Stimulated activated CD8-positive, alpha-beta memory T cell treated with anti-CD3 and anti-CD28 coated beads, Interleukin-4, amount 100 ng/mL, for 48 hours (primary cell): ENCODE measurements around the gene SPSB4.

Experiments
- DNase-seq: peaks from one replicate; pipeline ENCODE4 v3.0.0-alpha.2; 2020

The SPSB4 gene

GRCh38 chr3:141167681-141168080 lies 116.5 kb downstream of the SPSB4 start:
- no peak for DNase-seq

- DNase-seq: no peak
These were observed 119.6 kb downstream of the SPSB4 start for GRCh38 chr3:141170678-141171295.

- no peak for DNase-seq
These were observed 123.5 kb downstream of the SPSB4 start for GRCh38 chr3:141174674-141175073.

- no peak for DNase-seq
These were observed 125.6 kb downstream of the SPSB4 start for GRCh38 chr3:141176775-141177174.

GRCh38 chr3:141178026-141178425 lies 126.9 kb downstream of the SPSB4 start:
- DNase-seq: no peak

GRCh38 chr3:141178551-141178950 lies 127.4 kb downstream of the SPSB4 start:
- DNase-seq: no peak

GRCh38 chr3:141179983-141180382 lies 128.8 kb downstream of the SPSB4 start:
- DNase-seq: no peak

- DNase-seq: no peak
These were observed 130.0 kb downstream of the SPSB4 start for GRCh38 chr3:141181196-141181595.

GRCh38 chr3:141181819-141182218 lies 130.7 kb downstream of the SPSB4 start:
- no peak for DNase-seq

- DNase-seq: no peak
These were observed 132.5 kb downstream of the SPSB4 start for GRCh38 chr3:141183606-141184005.

GRCh38 chr3:141184430-141184829 lies 133.3 kb downstream of the SPSB4 start:
- DNase-seq: no peak

GRCh38 chr3:141191097-141191749 lies 140.1 kb downstream of the SPSB4 start:
- no peak for DNase-seq

- peak; percentile 100 for DNase-seq
These were observed 141.2 kb downstream of the SPSB4 start for GRCh38 chr3:141192345-141192744.

- no peak for DNase-seq
These were observed 142.1 kb downstream of the SPSB4 start for GRCh38 chr3:141193066-141193830.
